ENCODE results near the gene JAKMIP3. TPM values are rescaled to one million over a fixed set of nuclear protein-coding genes. Genes with fewer than 3 reads are reported as not detected.

Gene JAKMIP3
- total RNA-seq, 1 experiment from 2014 or later: 0.17 TPM

DNA sequence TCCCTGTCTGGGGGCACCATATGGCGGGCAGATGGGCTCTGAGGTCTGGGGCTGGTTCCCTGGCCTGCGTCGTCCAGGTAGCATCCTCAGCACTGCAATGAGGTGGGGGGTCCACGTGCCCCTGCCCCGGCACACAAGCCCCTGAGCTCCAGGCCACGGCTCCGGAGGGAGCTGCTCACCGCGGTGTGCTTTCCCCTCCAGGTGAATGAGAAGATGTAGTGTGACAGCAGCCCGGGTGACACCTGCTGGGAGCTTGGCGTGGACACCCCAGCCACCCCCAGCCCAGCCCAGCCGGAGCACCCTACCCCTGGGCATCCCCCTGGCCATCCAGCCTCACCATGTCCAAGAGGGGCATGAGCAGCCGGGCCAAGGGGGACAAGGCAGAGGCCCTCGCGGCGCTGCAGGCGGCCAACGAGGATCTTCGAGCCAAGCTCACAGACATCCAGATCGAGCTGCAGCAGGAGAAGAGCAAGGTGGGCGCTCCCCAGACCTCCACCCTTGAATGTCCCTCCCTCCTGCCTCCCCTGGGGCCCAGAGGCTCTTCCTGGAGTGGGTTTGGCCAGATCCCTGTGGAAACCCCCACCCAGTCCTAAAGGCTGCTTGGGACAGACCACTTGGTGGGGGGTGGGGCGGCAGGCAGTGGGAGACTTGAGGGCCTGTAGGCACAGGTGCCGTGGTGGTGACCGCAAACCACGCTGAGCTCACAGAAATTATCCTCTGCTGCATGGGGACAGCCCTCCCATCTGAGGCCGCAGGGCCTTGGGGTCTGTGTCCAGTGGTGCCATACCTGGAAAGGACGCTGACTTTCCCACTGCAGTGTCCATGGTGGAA is 38.9 kb downstream of the JAKMIP3 start:
- Histone ChIP-seq H3K4me2 (ENCODE audit: low read length) (no peak overlapping the region), H3K9me2 (ENCODE audit: insufficient read depth) (no peaks in the 10 kb centered on the region), H3K9me3 (ENCODE audit: control insufficient read depth in 1 of 2, insufficient read depth in 1 of 2, low read depth in 1 of 2, low read length in 2 of 2) (no peaks in the 10 kb centered on the region), H3K4me1 (ENCODE audit: control insufficient read depth in 1 of 2, insufficient read depth in 2 of 2, low read length in 2 of 2) (no peaks in the 10 kb centered on the region), H2AFZ (ENCODE audit: low read depth, low read length, poor library complexity, severe bottlenecking) (no peak overlapping the region), H3K9ac (ENCODE audit: low read length) (no peak overlapping the region), H3K27me3 (ENCODE audit: insufficient read depth, low read length) (no peaks in the 10 kb centered on the region), H4K20me1 (ENCODE audit: insufficient read depth) (no peaks in the 10 kb centered on the region), H3K36me3 (ENCODE audit: control insufficient read depth in 1 of 2, insufficient read depth in 2 of 2, low read length in 2 of 2) (no peaks in the 10 kb centered on the region), H3K4me3 (replicated peaks in 1 of 2; ENCODE audit: low read depth in 1 of 2, low read length in 2 of 2) (no peak overlapping the region), H3K79me2 (ENCODE audit: insufficient read depth, low read length) (no peaks in the 10 kb centered on the region), H3K27ac (ENCODE audit: low read depth, low read length) (no peak overlapping the region)
- DNase-seq (ENCODE audit: low read depth, low spot score): no peak
- BruUV-seq (replicated peaks): no TSS peak
- ChIA-PET RAD21 (ENCODE audit: low non-redundant PET in 1 of 2, low total read pairs in 2 of 2, uncharacterized antibody in 2 of 2, unreplicated experiment in 2 of 2) (interaction anchor here in 1 of 2 experiments (0.6 kb wide), 1 partner anchor 91 kb away, joined by 3 read pairs; no protein-coding TSS in a partner anchor), POLR2A (no interaction called here), CTCF (no interaction called here)
- TF ChIP-seq, protein P1, sequence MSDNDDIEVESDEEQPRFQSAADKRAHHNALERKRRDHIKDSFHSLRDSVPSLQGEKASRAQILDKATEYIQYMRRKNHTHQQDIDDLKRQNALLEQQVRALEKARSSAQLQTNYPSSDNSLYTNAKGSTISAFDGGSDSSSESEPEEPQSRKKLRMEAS (IDR thresholded peaks at IDR 0.05): no peak
- TF ChIP-seq ELF1 (IDR thresholded peaks at IDR 0.05; ENCODE audit: borderline replicate concordance, low read depth) (no peak), YY1 (IDR thresholded peaks at IDR 0.05; ENCODE audit: extremely low read depth, insufficient replicate concordance, low read depth, low read length) (no peak), EZH2 (IDR thresholded peaks at IDR 0.05) (no peak), EGR1 (IDR thresholded peaks at IDR 0.05; ENCODE audit: low read depth) (no peak), EZH2phosphoT487 (IDR thresholded peaks at IDR 0.05; ENCODE audit: borderline replicate concordance) (no peak), RAD21 (IDR thresholded peaks at IDR 0.05; ENCODE audit: low read depth) (no peak), ZFX (IDR thresholded peaks at IDR 0.05) (no peak)
- TF ChIP-seq, protein P2, sequence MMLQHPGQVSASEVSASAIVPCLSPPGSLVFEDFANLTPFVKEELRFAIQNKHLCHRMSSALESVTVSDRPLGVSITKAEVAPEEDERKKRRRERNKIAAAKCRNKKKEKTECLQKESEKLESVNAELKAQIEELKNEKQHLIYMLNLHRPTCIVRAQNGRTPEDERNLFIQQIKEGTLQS (IDR thresholded peaks at IDR 0.05): no peak
- TF ChIP-seq, protein P3, sequence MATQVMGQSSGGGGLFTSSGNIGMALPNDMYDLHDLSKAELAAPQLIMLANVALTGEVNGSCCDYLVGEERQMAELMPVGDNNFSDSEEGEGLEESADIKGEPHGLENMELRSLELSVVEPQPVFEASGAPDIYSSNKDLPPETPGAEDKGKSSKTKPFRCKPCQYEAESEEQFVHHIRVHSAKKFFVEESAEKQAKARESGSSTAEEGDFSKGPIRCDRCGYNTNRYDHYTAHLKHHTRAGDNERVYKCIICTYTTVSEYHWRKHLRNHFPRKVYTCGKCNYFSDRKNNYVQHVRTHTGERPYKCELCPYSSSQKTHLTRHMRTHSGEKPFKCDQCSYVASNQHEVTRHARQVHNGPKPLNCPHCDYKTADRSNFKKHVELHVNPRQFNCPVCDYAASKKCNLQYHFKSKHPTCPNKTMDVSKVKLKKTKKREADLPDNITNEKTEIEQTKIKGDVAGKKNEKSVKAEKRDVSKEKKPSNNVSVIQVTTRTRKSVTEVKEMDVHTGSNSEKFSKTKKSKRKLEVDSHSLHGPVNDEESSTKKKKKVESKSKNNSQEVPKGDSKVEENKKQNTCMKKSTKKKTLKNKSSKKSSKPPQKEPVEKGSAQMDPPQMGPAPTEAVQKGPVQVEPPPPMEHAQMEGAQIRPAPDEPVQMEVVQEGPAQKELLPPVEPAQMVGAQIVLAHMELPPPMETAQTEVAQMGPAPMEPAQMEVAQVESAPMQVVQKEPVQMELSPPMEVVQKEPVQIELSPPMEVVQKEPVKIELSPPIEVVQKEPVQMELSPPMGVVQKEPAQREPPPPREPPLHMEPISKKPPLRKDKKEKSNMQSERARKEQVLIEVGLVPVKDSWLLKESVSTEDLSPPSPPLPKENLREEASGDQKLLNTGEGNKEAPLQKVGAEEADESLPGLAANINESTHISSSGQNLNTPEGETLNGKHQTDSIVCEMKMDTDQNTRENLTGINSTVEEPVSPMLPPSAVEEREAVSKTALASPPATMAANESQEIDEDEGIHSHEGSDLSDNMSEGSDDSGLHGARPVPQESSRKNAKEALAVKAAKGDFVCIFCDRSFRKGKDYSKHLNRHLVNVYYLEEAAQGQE (IDR thresholded peaks at IDR 0.05; ENCODE audit: low read depth): no peak
- intact Hi-C loops (cut with micrococcal nuclease): no loop called here
- ATAC-seq: no peak
